K562 (cell line): ENCODE measurements around the gene KLHL22. TPM values are rescaled to one million over a fixed set of nuclear protein-coding genes. Genes with fewer than 3 reads are reported as not detected.

ENCODE experiments used
- ARHGAP35 ChIP-seq: fragments of 450-650 bp; IDR thresholded peaks from 2 replicates; pipeline ENCODE4 v1.6.1; 2018; ENCODE audit not compliant: partially characterized antibody
- E4F1 ChIP-seq: fragments of 250-450 bp; sonication (Bioruptor Pico); IDR thresholded peaks from 2 replicates; pipeline ENCODE4 v1.5.0; 2021; ENCODE audit warnings: mild to moderate bottlenecking, borderline replicate concordance
- KDM1A ChIP-seq, 2 experiments: fragments of 450-650 bp; IDR thresholded peaks; 2 replicates each; pipeline ENCODE4 v1.6.1; 2016; ENCODE audit warnings: mild to moderate bottlenecking in 2 of 2
- MED1 ChIP-seq: sonication (generic); formaldehyde crosslinking; IDR thresholded peaks from 2 replicates; pipeline ENCODE4 v1.8.1; 2023; ENCODE audit warnings: missing genetic modification reagents, borderline replicate concordance
- NR2F6 ChIP-seq: fragments of 450-650 bp; formaldehyde crosslinking; IDR thresholded peaks from 2 replicates; pipeline ENCODE4 v1.4.0; 2020; ENCODE audit warnings: mild to moderate bottlenecking
- RAD21 ChIP-seq, 2 experiments: fragments of 250-450 bp in 1 of 2; fragments of 450-650 bp in 1 of 2; sonication (Bioruptor Pico) in 1 of 2; formaldehyde crosslinking in 1 of 2; IDR thresholded peaks in 1 of 2; conservative IDR thresholded peaks in 1 of 2; 2 replicates each; pipeline versions ENCODE4 v1.4.0 to v1.8.0; 2020 to 2022; ENCODE audit warnings: mild to moderate bottlenecking in 2 of 2, moderate library complexity in 1 of 2
- RAD51 ChIP-seq: fragments of 450-650 bp; IDR thresholded peaks from 2 replicates; pipeline ENCODE4 v1.7.1; 2016; ENCODE audit warnings: low read depth, mild to moderate bottlenecking, borderline replicate concordance
- TAF1 ChIP-seq: IDR thresholded peaks from 2 replicates; pipeline ENCODE4 v1.6.1; 2011; ENCODE audit warnings: mild to moderate bottlenecking, low read length, moderate library complexity; ENCODE audit not compliant: insufficient read depth, control insufficient read depth, severe bottlenecking; ENCODE audit errors: extremely low read depth
- TCF7 ChIP-seq: sonication (generic); IDR thresholded peaks from 2 replicates; pipeline ENCODE4 v1.6.1; 2016; ENCODE audit warnings: antibody characterized with exemption, borderline replicate concordance
- TEAD4 ChIP-seq, 2 experiments: sonication (generic) in 1 of 2; formaldehyde crosslinking in 1 of 2; IDR thresholded peaks; 2 replicates each; pipeline versions ENCODE4 v1.6.1 to v1.8.0; 2012 to 2022; ENCODE audit warnings: borderline replicate concordance in 1 of 2, inconsistent platforms in 1 of 2, low read length in 1 of 2, mild to moderate bottlenecking in 1 of 2, missing genetic modification reagents in 1 of 2
- TOE1 ChIP-seq, 2 experiments: fragments of 450-650 bp in 1 of 2; sonication (generic) in 1 of 2; formaldehyde crosslinking in 1 of 2; IDR thresholded peaks; 2 replicates each; pipeline versions ENCODE4 v1.7.1 to v1.8.0; 2016 to 2022; ENCODE audit warnings: borderline replicate concordance in 2 of 2, mild to moderate bottlenecking in 2 of 2, antibody characterized with exemption in 1 of 2, inconsistent platforms in 1 of 2, low read depth in 1 of 2, missing genetic modification reagents in 1 of 2, moderate library complexity in 1 of 2
- USF1 ChIP-seq: sonication (generic); formaldehyde crosslinking; IDR thresholded peaks from 2 replicates; pipeline ENCODE4 v1.9.0; 2022; ENCODE audit warnings: mild to moderate bottlenecking, missing genetic modification reagents
- ZEB2 ChIP-seq: fragments of 450-650 bp; IDR thresholded peaks from 2 replicates; pipeline ENCODE4 v1.6.1; 2016
- ZNF280A ChIP-seq: fragments of 450-650 bp; IDR thresholded peaks from 2 replicates; pipeline ENCODE4 v1.6.1; 2018; ENCODE audit warnings: mild to moderate bottlenecking, low read depth; ENCODE audit not compliant: partially characterized antibody
- polyA plus RNA-seq, 8 experiments: library from polyadenylated mRNA; depleted of rRNA in 4 of 8; stranded (reverse) in 5 of 8; unstranded in 3 of 8; fragments of >200 nt; fragmentation: Nextera tagmentation in 2 of 8; fragmentation: Illumina TruSeq in 1 of 8; extraction: Ambion mirVana in 2 of 8; extraction: Trizol in 1 of 8; gene quantifications; 2 replicates each; pipeline versions ENCODE4 v1.2.1 to v1.2.3, GENCODE V29; 2011 to 2014; ENCODE audit warnings: inconsistent platforms in 1 of 8, missing spikeins in 1 of 8
- total RNA-seq, 7 experiments: library from RNA; depleted of rRNA in 6 of 7; stranded (reverse); fragments of >200 nt in 6 of 7; fragmentation: Illumina TruSeq in 2 of 7; extraction: Trizol in 2 of 7; gene quantifications; 2 replicates each; pipeline versions ENCODE4 v1.2.1 to v1.2.3, GENCODE V29; 2011 to 2021; ENCODE audit warnings: low replicate concordance in 1 of 7
- TF ChIP-seq, protein P1 (sequence below): fragments of 450-650 bp; formaldehyde crosslinking; IDR thresholded peaks from 2 replicates; pipeline ENCODE4 v1.4.0; 2022; ENCODE audit warnings: missing genetic modification characterization

The KLHL22 gene
- total and polyA plus RNA-seq, 9 of the 15 experiments (the other 6 are each of a cell fraction or from before 2014, with no cell fraction given): 1.3 to 25.6 (median 15.2) TPM

GRCh38 chr22:20428496-20429253 lies 66.9 kb downstream of the KLHL22 start (continued):
- TF ChIP-seq KDM1A (IDR thresholded peaks at IDR 0.05): no peak
- TF ChIP-seq TEAD4 (IDR thresholded peaks at IDR 0.05; ENCODE audit: low read length): no peak
- 0 out of 2 replicates have a peak, but pooled peaks have one; percentile 81 for TF ChIP-seq TEAD4 (CRISPR knock-in tag; IDR thresholded peaks at IDR 0.05; ENCODE audit: borderline replicate concordance)
- no peak for TF ChIP-seq RAD51
- TF ChIP-seq ARHGAP35: peak; percentile 82
- TF ChIP-seq NR2F6 (CRISPR knock-in tag): peak; percentile 88
- TF ChIP-seq USF1 (CRISPR knock-in tag): peak; percentile 53
- TF ChIP-seq TOE1 (IDR thresholded peaks at IDR 0.05; ENCODE audit: borderline replicate concordance): no peak
- TF ChIP-seq TOE1 (CRISPR knock-in tag; IDR thresholded peaks at IDR 0.05; ENCODE audit: borderline replicate concordance, low read depth): no peak
- no peak for TF ChIP-seq RAD21 (CRISPR knock-in tag; conservative IDR thresholded peaks at IDR 0.05 in 1 of 2, IDR thresholded peaks at IDR 0.05 in 1 of 2)
- no peak for TF ChIP-seq E4F1 (CRISPR knock-in tag)
- TF ChIP-seq MED1 (CRISPR knock-in tag): no peak
- TF ChIP-seq ZNF280A: peak; percentile 44
- TF ChIP-seq TCF7: no peak
- 0 out of 2 replicates have a peak, but pooled peaks have one; percentile 31 for TF ChIP-seq ZEB2
- TF ChIP-seq, protein P1, sequence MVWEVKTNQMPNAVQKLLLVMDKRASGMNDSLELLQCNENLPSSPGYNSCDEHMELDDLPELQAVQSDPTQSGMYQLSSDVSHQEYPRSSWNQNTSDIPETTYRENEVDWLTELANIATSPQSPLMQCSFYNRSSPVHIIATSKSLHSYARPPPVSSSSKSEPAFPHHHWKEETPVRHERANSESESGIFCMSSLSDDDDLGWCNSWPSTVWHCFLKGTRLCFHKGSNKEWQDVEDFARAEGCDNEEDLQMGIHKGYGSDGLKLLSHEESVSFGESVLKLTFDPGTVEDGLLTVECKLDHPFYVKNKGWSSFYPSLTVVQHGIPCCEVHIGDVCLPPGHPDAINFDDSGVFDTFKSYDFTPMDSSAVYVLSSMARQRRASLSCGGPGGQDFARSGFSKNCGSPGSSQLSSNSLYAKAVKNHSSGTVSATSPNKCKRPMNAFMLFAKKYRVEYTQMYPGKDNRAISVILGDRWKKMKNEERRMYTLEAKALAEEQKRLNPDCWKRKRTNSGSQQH (CRISPR knock-in tag): peak; percentile 97
- TF ChIP-seq TAF1: no peak
